B cell (primary cell): ENCODE measurements around the gene WDR47. TPM values are rescaled to one million over a fixed set of nuclear protein-coding genes. Genes with fewer than 3 reads are reported as not detected.
"Not testable (repeated sequence)": the region's sequence is repeated elsewhere in the genome, so short reads cannot be mapped to it uniquely, and the experiment has no call there.

Source experiments
- ATAC-seq: fragments of 200-7000 bp; cut with Tn5 transposase; one replicate; pipeline ENCODE4 v1.10.0; 2021; ENCODE audit warnings: low read depth, mild to moderate bottlenecking, moderate number of reproducible peaks, moderate library complexity
- CTCF ChIA-PET: fragments of 350-600 bp; sonication (Branson Sonifier 250); formaldehyde crosslinking; loops from one replicate; lab custom pipeline; 2021; ENCODE audit warnings: antibody characterized with exemption, inconsistent platforms; lab: Charles Lee
- POLR2A ChIA-PET: fragments of 350-600 bp; sonication (Branson Sonifier 250); formaldehyde crosslinking; loops from one replicate; lab custom pipeline; 2021; ENCODE audit warnings: antibody characterized with exemption; lab: Charles Lee
- DNase-seq: peaks from one replicate; pipeline ENCODE4 v3.0.0; 2013
- H2AFZ ChIP-seq: 2 replicates; pipeline ENCODE4 v1.6.1; 2012; ENCODE audit warnings: mild to moderate bottlenecking, low read depth, low read length; ENCODE audit not compliant: insufficient read depth, poor library complexity, severe bottlenecking
- H3K27ac ChIP-seq, 2 donors: 1 replicate in 1 of 2; 2 replicates in 1 of 2; pipeline ENCODE4 v1.5.1; 2012 to 2013; ENCODE audit warnings: low read length in 2 of 2, mild to moderate bottlenecking in 2 of 2, moderate library complexity in 1 of 2
- H3K27me3 ChIP-seq, 4 experiments: fragments of 200-600 bp in 1 of 4; sonication (generic) in 1 of 4; replicated peaks in 1 of 4; 1 replicate in 2 of 4; 2 replicates in 2 of 4; pipeline versions ENCODE4 v1.6.1 to v1.7.0; 2013 to 2016; ENCODE audit warnings: low read length in 3 of 4, mild to moderate bottlenecking in 2 of 4, mixed read lengths in 1 of 4, moderate library complexity in 1 of 4; ENCODE audit not compliant: insufficient read depth in 4 of 4, control insufficient read depth in 3 of 4; ENCODE audit errors: control extremely low read depth in 1 of 4
- H3K36me3 ChIP-seq, 2 experiments: replicated peaks in 1 of 2; 1 replicate in 1 of 2; 2 replicates in 1 of 2; pipeline versions ENCODE4 v1.6.1 to v1.7.1; 2013; ENCODE audit warnings: low read length in 1 of 2; ENCODE audit not compliant: insufficient read depth in 2 of 2, control insufficient read depth in 1 of 2; ENCODE audit errors: control extremely low read depth in 1 of 2, extremely low read depth in 1 of 2
- H3K4me1 ChIP-seq, 2 donors: fragments of 200-600 bp in 1 of 2; sonication (generic) in 1 of 2; 1 replicate in 1 of 2; 2 replicates in 1 of 2; pipeline versions ENCODE4 v1.5.1 to v1.6.1; 2013 to 2017; ENCODE audit warnings: low read length in 2 of 2; ENCODE audit not compliant: control insufficient read depth in 2 of 2, insufficient read depth in 2 of 2
- H3K4me2 ChIP-seq: replicated peaks from 2 replicates; pipeline ENCODE3; 2012; ENCODE audit warnings: mild to moderate bottlenecking, low read depth, low read length; ENCODE audit not compliant: poor library complexity, severe bottlenecking
- H3K4me3 ChIP-seq, 5 experiments: fragments of 200-600 bp in 1 of 5; sonication (generic) in 1 of 5; 1 replicate in 3 of 5; 2 replicates in 2 of 5; pipeline versions ENCODE4 v1.5.1 to v1.7.0; 2011 to 2016; ENCODE audit warnings: low read length in 4 of 5, mild to moderate bottlenecking in 4 of 5, low read depth in 2 of 5, control low read depth in 1 of 5, moderate library complexity in 1 of 5; ENCODE audit not compliant: insufficient read depth in 1 of 5; ENCODE audit errors: control extremely low read depth in 1 of 5, extremely low read depth in 1 of 5
- H3K79me2 ChIP-seq: fragments of 200-600 bp; sonication (generic); one replicate; pipeline ENCODE4 v1.6.0; 2016; ENCODE audit warnings: low read length; ENCODE audit not compliant: control insufficient read depth, insufficient read depth
- H3K9ac ChIP-seq: fragments of 200-600 bp; sonication (generic); 2 replicates; pipeline ENCODE4 v1.6.1; 2017; ENCODE audit warnings: mild to moderate bottlenecking, low read length, moderate library complexity
- H3K9me3 ChIP-seq, 3 donors: one replicate each; pipeline versions ENCODE4 v1.6.1 to v1.7.1; 2013; ENCODE audit warnings: low read length in 2 of 3; ENCODE audit not compliant: control insufficient read depth in 2 of 3, insufficient read depth in 1 of 3; ENCODE audit errors: control extremely low read depth in 1 of 3
- H4K20me1 ChIP-seq: 2 replicates; pipeline ENCODE4 v1.6.0; 2012; ENCODE audit warnings: mild to moderate bottlenecking, low read length; ENCODE audit not compliant: insufficient read depth, control insufficient read depth, poor library complexity, severe bottlenecking
- H3K27ac Mint-ChIP-seq: one replicate; pipeline ENCODE4 v1.8.0; 2021; ENCODE audit warnings: mixed read lengths
- H3K27me3 Mint-ChIP-seq: one replicate; pipeline ENCODE4 v1.8.0; 2021; ENCODE audit warnings: mixed read lengths
- H3K4me1 Mint-ChIP-seq: one replicate; pipeline ENCODE4 v1.8.0; 2021; ENCODE audit warnings: mixed read lengths
- H3K4me3 Mint-ChIP-seq: one replicate; pipeline ENCODE4 v1.8.0; 2021; ENCODE audit warnings: mixed read lengths
- H3K9me3 Mint-ChIP-seq: one replicate; pipeline ENCODE4 v1.8.0; 2022; ENCODE audit warnings: mixed read lengths; ENCODE audit not compliant: insufficient read depth
- CTCF ChIP-seq: fragments of 200-600 bp; IDR thresholded peaks from one replicate; pipeline ENCODE4 v1.8.0; 2022; ENCODE audit warnings: antibody characterized with exemption, mild to moderate bottlenecking
- EZH2 ChIP-seq: IDR thresholded peaks from 2 replicates; pipeline ENCODE4 v1.6.1; 2012; ENCODE audit warnings: borderline replicate concordance, low read depth, mild to moderate bottlenecking, moderate library complexity, low read length; ENCODE audit not compliant: insufficient read depth, poor library complexity, severe bottlenecking
- whole genome bisulfite sequencing: methylation state at CpG from one replicate; pipeline ENCODE4 v1.1.5; 2013; ENCODE audit warnings: missing lambda C conversion rate; ENCODE audit not compliant: insufficient coverage; 5-methylcytosine and 5-hydroxymethylcytosine counted together
- intact Hi-C: fragments of 100-400 bp; cut with micrococcal nuclease; formaldehyde crosslinking; loops from one replicate; pipeline ENCODE4 v1.10.0; 2022
- polyA plus RNA-seq: library from polyadenylated mRNA; depleted of rRNA; stranded (reverse); fragments of >200 nt; gene quantifications from 2 replicates; pipeline ENCODE4 v1.2.3, GENCODE V29; 2012
- total RNA-seq, 2 donors: library from RNA; stranded (reverse); fragments of 120-200 nt in 1 of 2; gene quantifications; 1 replicate in 1 of 2; 2 replicates in 1 of 2; pipeline versions ENCODE4 v1.2.3 to v1.2.4, GENCODE V29; 2013 to 2022

WDR47 gene
- total and polyA plus RNA-seq, 2 donors (not counting 1 experiment from before 2014, with no cell fraction given), result 4.4 to 21.6 TPM

DNA sequence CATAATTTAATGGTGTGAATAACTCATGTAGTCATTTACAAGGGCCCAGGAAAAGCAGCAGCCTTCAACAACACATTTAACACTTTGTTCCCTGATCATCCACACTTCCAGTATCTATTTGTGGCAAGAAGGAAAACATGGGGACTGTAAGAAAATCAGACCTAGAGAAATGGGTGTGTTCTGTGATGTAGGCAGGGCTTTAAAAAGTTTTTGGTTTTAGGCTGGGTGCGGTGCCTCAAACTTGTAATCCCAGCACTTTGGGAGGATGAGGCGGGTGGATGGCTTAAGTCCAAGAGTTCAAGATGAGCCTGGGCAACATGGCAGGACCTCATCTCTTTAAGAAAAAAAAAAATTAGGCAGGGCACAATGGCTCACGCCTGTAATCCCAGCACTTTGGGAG is 14.2 kb upstream of the WDR47 start:
- Histone ChIP-seq H3K4me3 (no peak overlapping the region), H2AFZ (no peak overlapping the region), H3K79me2 (no peaks in the 10 kb centered on the region), H3K36me3 (no peaks in the 10 kb centered on the region), H3K4me2 (no peak overlapping the region), H3K4me1 (no peaks in the 10 kb centered on the region), H3K27ac (no peak overlapping the region), H3K9me3 (peaks cover 0 to 6% (median 0%) of the 10 kb centered on the region in 3 donors), H3K9ac (no peak overlapping the region), H4K20me1 (no peaks in the 10 kb centered on the region), H3K27me3 (no peaks in the 10 kb centered on the region)
- ATAC-seq (no peak), DNase-seq (no peak)
- no peak overlapping the region for H3K4me3 Mint-ChIP-seq
- no peaks in the 10 kb centered on the region for H3K27me3 Mint-ChIP-seq
- no peak overlapping the region for H3K27ac Mint-ChIP-seq
- POLR2A ChIA-PET, result no interaction called here
- TF ChIP-seq CTCF (no peak), EZH2 (no peak)
- CTCF ChIA-PET, result no interaction called here
- H3K9me3 Mint-ChIP-seq, result no peaks in the 10 kb centered on the region
- intact Hi-C loops, result no loop called here
- WGBS, result 100% methylated on average over 3 of the region's 3 CpGs
- no peaks in the 10 kb centered on the region for H3K4me1 Mint-ChIP-seq

GRCh38 chr1:109052145-109052544 is 10.2 kb upstream of the WDR47 start:
- H3K27me3 ChIP-seq, H4K20me1 ChIP-seq, H3K4me2 ChIP-seq, H2AFZ ChIP-seq, H3K27ac Mint-ChIP-seq, H3K4me1 ChIP-seq, POLR2A ChIA-PET, H3K9me3 Mint-ChIP-seq, H3K4me1 Mint-ChIP-seq, H3K79me2 ChIP-seq, ATAC-seq, intact Hi-C loops, CTCF ChIA-PET, DNase-seq, H3K4me3 ChIP-seq, H3K36me3 ChIP-seq, H3K27ac ChIP-seq, H3K9me3 ChIP-seq, H3K4me3 Mint-ChIP-seq, H3K9ac ChIP-seq: not testable (repeated sequence)
- WGBS, result 100% methylated on average over 3 of the region's 3 CpGs
- H3K27me3 Mint-ChIP-seq, result peaks cover 11% of the 10 kb centered on the region
